K562 (cell line): ENCODE measurements around the gene SLC25A44. TPM values are rescaled to one million over a fixed set of nuclear protein-coding genes. Genes with fewer than 3 reads are reported as not detected.

Experiments
- polyA plus RNA-seq, 8 experiments: library from polyadenylated mRNA; depleted of rRNA in 4 of 8; stranded (reverse) in 5 of 8; unstranded in 3 of 8; fragments of >200 nt; fragmentation: Nextera tagmentation in 2 of 8; fragmentation: Illumina TruSeq in 1 of 8; extraction: Ambion mirVana in 2 of 8; extraction: Trizol in 1 of 8; gene quantifications; 2 replicates each; pipeline versions ENCODE4 v1.2.1 to v1.2.3, GENCODE V29; 2011 to 2014; ENCODE audit warnings: inconsistent platforms in 1 of 8, missing spikeins in 1 of 8
- small RNA-seq: library from RNA; depleted of rRNA; stranded (forward); fragments of <200 nt; gene quantifications from one replicate; pipeline ENCODE3, GENCODE V24; 2014
- total RNA-seq, 7 experiments: library from RNA; depleted of rRNA in 6 of 7; stranded (reverse); fragments of >200 nt in 6 of 7; fragmentation: Illumina TruSeq in 2 of 7; extraction: Trizol in 2 of 7; gene quantifications; 2 replicates each; pipeline versions ENCODE4 v1.2.1 to v1.2.3, GENCODE V29; 2011 to 2021; ENCODE audit warnings: low replicate concordance in 1 of 7

SLC25A44 gene
- total and polyA plus RNA-seq, 9 of the 15 experiments (the other 6 are each of a cell fraction or from before 2014, with no cell fraction given), result 4.4 to 22.8 (median 12.5) TPM

Small RNA genes lying within 50 kb of the gene (small RNA-seq; reads per million reads assigned to genes)
- gene RF00568, result not detected

Other genes starting within 250 kb of the SLC25A44 start
Only the 7 nearest of the 18 such genes appear.
- gene LMNA, start 79.4 kb upstream of the SLC25A44 start, total RNA-seq (2014; rRNA removed), result 250 and 267 TPM in 2 replicates
- 41.3 and 44.0 TPM in 2 replicates for gene LMNA, start 79.4 kb upstream of the SLC25A44 start, total RNA-seq (2014; rRNA removed; fragmentation: Illumina TruSeq; extraction: Trizol)
- gene LMNA, start 79.4 kb upstream of the SLC25A44 start, total RNA-seq (2015; rRNA removed; fragmentation: Illumina TruSeq; extraction: Trizol), result 89.1 and 97.7 TPM in 2 replicates
- 347 and 354 TPM in 2 replicates for gene LMNA, start 79.4 kb upstream of the SLC25A44 start, total RNA-seq (2021)
- gene LMNA, start 79.4 kb upstream of the SLC25A44 start, polyA plus RNA-seq (2011; rRNA removed), result 88.2 and 129 TPM in 2 replicates
- 77.1 and 104 TPM in 2 replicates for gene LMNA, start 79.4 kb upstream of the SLC25A44 start, polyA plus RNA-seq (2014; fragmentation: Illumina TruSeq; extraction: Trizol)
- gene LMNA, start 79.4 kb upstream of the SLC25A44 start, polyA plus RNA-seq (2014; fragmentation: Nextera tagmentation; extraction: Ambion mirVana), result 1 to 10 TPM in 1 of 2 experiments, under 1 TPM in 1; 1.00 to 4.5 TPM
- 123 and 166 TPM in 2 replicates for gene LMNA, start 79.4 kb upstream of the SLC25A44 start, polyA plus RNA-seq (2014; rRNA removed)
- 0.45 and 0.49 TPM in 2 replicates for gene SEMA4A, start 40.5 kb upstream of the SLC25A44 start, total RNA-seq (2014; rRNA removed)
- 0.38 and 0.40 TPM in 2 replicates for gene SEMA4A, start 40.5 kb upstream of the SLC25A44 start, total RNA-seq (2014; rRNA removed; fragmentation: Illumina TruSeq; extraction: Trizol)
- 0.40 and 0.72 TPM in 2 replicates for gene SEMA4A, start 40.5 kb upstream of the SLC25A44 start, total RNA-seq (2015; rRNA removed; fragmentation: Illumina TruSeq; extraction: Trizol)
- 1.4 and 1.9 TPM in 2 replicates for gene SEMA4A, start 40.5 kb upstream of the SLC25A44 start, total RNA-seq (2021)
- 1.7 and 3.2 TPM in 2 replicates for gene SEMA4A, start 40.5 kb upstream of the SLC25A44 start, polyA plus RNA-seq (2011; rRNA removed)
- gene SEMA4A, start 40.5 kb upstream of the SLC25A44 start, polyA plus RNA-seq (2014; fragmentation: Illumina TruSeq; extraction: Trizol), result 0.79 and 1.1 TPM in 2 replicates
- gene SEMA4A, start 40.5 kb upstream of the SLC25A44 start, polyA plus RNA-seq (2014; fragmentation: Nextera tagmentation; extraction: Ambion mirVana), result under 1 TPM; 0.04 to 0.06 TPM
- gene SEMA4A, start 40.5 kb upstream of the SLC25A44 start, polyA plus RNA-seq (2014; rRNA removed), result 1.0 and 1.5 TPM in 2 replicates
- gene PMF1, start 18.9 kb downstream of the SLC25A44 start, total RNA-seq (2014; rRNA removed), result 88.4 and 88.8 TPM in 2 replicates
- 44.2 and 50.3 TPM in 2 replicates for gene PMF1, start 18.9 kb downstream of the SLC25A44 start, total RNA-seq (2014; rRNA removed; fragmentation: Illumina TruSeq; extraction: Trizol)
- gene PMF1, start 18.9 kb downstream of the SLC25A44 start, total RNA-seq (2015; rRNA removed; fragmentation: Illumina TruSeq; extraction: Trizol), result 61.5 and 63.0 TPM in 2 replicates
- 69.8 and 71.0 TPM in 2 replicates for gene PMF1, start 18.9 kb downstream of the SLC25A44 start, total RNA-seq (2021)
- gene PMF1, start 18.9 kb downstream of the SLC25A44 start, polyA plus RNA-seq (2011; rRNA removed), result 74.1 and 79.0 TPM in 2 replicates
- 80.5 and 82.2 TPM in 2 replicates for gene PMF1, start 18.9 kb downstream of the SLC25A44 start, polyA plus RNA-seq (2014; fragmentation: Illumina TruSeq; extraction: Trizol)
- 10 to 100 TPM in 1 of 2 experiments, 1 to 10 TPM in 1; 9.4 to 18.9 TPM for gene PMF1, start 18.9 kb downstream of the SLC25A44 start, polyA plus RNA-seq (2014; fragmentation: Nextera tagmentation; extraction: Ambion mirVana)
- gene PMF1, start 18.9 kb downstream of the SLC25A44 start, polyA plus RNA-seq (2014; rRNA removed), result 89.5 and 92.9 TPM in 2 replicates
- 0.23 and 0.82 TPM in 2 replicates for gene BGLAP, start 48.1 kb downstream of the SLC25A44 start, total RNA-seq (2014; rRNA removed)
- 0.15 TPM in 1 of 2 replicates, not detected in the other for gene BGLAP, start 48.1 kb downstream of the SLC25A44 start, total RNA-seq (2014; rRNA removed; fragmentation: Illumina TruSeq; extraction: Trizol)
- 0.33 and 0.49 TPM in 2 replicates for gene BGLAP, start 48.1 kb downstream of the SLC25A44 start, total RNA-seq (2015; rRNA removed; fragmentation: Illumina TruSeq; extraction: Trizol)
- gene BGLAP, start 48.1 kb downstream of the SLC25A44 start, total RNA-seq (2021), result 0.22 and 1.2 TPM in 2 replicates
- 0.54 and 0.92 TPM in 2 replicates for gene BGLAP, start 48.1 kb downstream of the SLC25A44 start, polyA plus RNA-seq (2011; rRNA removed)
- not detected in 2 replicates for gene BGLAP, start 48.1 kb downstream of the SLC25A44 start, polyA plus RNA-seq (2014; fragmentation: Illumina TruSeq; extraction: Trizol)
- gene BGLAP, start 48.1 kb downstream of the SLC25A44 start, polyA plus RNA-seq (2014; fragmentation: Nextera tagmentation; extraction: Ambion mirVana), result not detected
- gene BGLAP, start 48.1 kb downstream of the SLC25A44 start, polyA plus RNA-seq (2014; rRNA removed), result 1.4 and 1.6 TPM in 2 replicates
- 0.86 TPM in 2 replicates for gene PAQR6, start 54.0 kb downstream of the SLC25A44 start, total RNA-seq (2014; rRNA removed)
- 0.32 and 0.62 TPM in 2 replicates for gene PAQR6, start 54.0 kb downstream of the SLC25A44 start, total RNA-seq (2014; rRNA removed; fragmentation: Illumina TruSeq; extraction: Trizol)
- gene PAQR6, start 54.0 kb downstream of the SLC25A44 start, total RNA-seq (2015; rRNA removed; fragmentation: Illumina TruSeq; extraction: Trizol), result 0.64 and 0.72 TPM in 2 replicates
- 1.0 and 1.2 TPM in 2 replicates for gene PAQR6, start 54.0 kb downstream of the SLC25A44 start, total RNA-seq (2021)
- 0.52 and 1.4 TPM in 2 replicates for gene PAQR6, start 54.0 kb downstream of the SLC25A44 start, polyA plus RNA-seq (2011; rRNA removed)
- 0.59 and 0.73 TPM in 2 replicates for gene PAQR6, start 54.0 kb downstream of the SLC25A44 start, polyA plus RNA-seq (2014; fragmentation: Illumina TruSeq; extraction: Trizol)
- gene PAQR6, start 54.0 kb downstream of the SLC25A44 start, polyA plus RNA-seq (2014; fragmentation: Nextera tagmentation; extraction: Ambion mirVana), result under 1 TPM; 0.07 to 0.23 TPM
- gene PAQR6, start 54.0 kb downstream of the SLC25A44 start, polyA plus RNA-seq (2014; rRNA removed), result 1.3 and 1.8 TPM in 2 replicates
- gene SMG5, start 88.7 kb downstream of the SLC25A44 start, total RNA-seq (2014; rRNA removed), result 56.0 and 71.6 TPM in 2 replicates
- gene SMG5, start 88.7 kb downstream of the SLC25A44 start, total RNA-seq (2014; rRNA removed; fragmentation: Illumina TruSeq; extraction: Trizol), result 33.1 and 41.4 TPM in 2 replicates
- gene SMG5, start 88.7 kb downstream of the SLC25A44 start, total RNA-seq (2015; rRNA removed; fragmentation: Illumina TruSeq; extraction: Trizol), result 53.1 and 53.7 TPM in 2 replicates
- 78.4 and 85.9 TPM in 2 replicates for gene SMG5, start 88.7 kb downstream of the SLC25A44 start, total RNA-seq (2021)
- gene SMG5, start 88.7 kb downstream of the SLC25A44 start, polyA plus RNA-seq (2011; rRNA removed), result 41.4 and 53.9 TPM in 2 replicates
- gene SMG5, start 88.7 kb downstream of the SLC25A44 start, polyA plus RNA-seq (2014; fragmentation: Illumina TruSeq; extraction: Trizol), result 69.4 and 69.7 TPM in 2 replicates
- gene SMG5, start 88.7 kb downstream of the SLC25A44 start, polyA plus RNA-seq (2014; fragmentation: Nextera tagmentation; extraction: Ambion mirVana), result 1 to 10 TPM; 1.4 to 1.6 TPM
- gene SMG5, start 88.7 kb downstream of the SLC25A44 start, polyA plus RNA-seq (2014; rRNA removed), result 53.0 and 58.7 TPM in 2 replicates
- gene TMEM79, start 90.2 kb downstream of the SLC25A44 start, total RNA-seq (2014; rRNA removed), result 3.8 and 6.9 TPM in 2 replicates
- gene TMEM79, start 90.2 kb downstream of the SLC25A44 start, total RNA-seq (2014; rRNA removed; fragmentation: Illumina TruSeq; extraction: Trizol), result 2.1 and 2.6 TPM in 2 replicates
- gene TMEM79, start 90.2 kb downstream of the SLC25A44 start, total RNA-seq (2015; rRNA removed; fragmentation: Illumina TruSeq; extraction: Trizol), result 5.1 and 5.4 TPM in 2 replicates
- gene TMEM79, start 90.2 kb downstream of the SLC25A44 start, total RNA-seq (2021), result 6.8 and 7.2 TPM in 2 replicates
- 4.0 and 4.8 TPM in 2 replicates for gene TMEM79, start 90.2 kb downstream of the SLC25A44 start, polyA plus RNA-seq (2011; rRNA removed)
- gene TMEM79, start 90.2 kb downstream of the SLC25A44 start, polyA plus RNA-seq (2014; fragmentation: Illumina TruSeq; extraction: Trizol), result 5.6 and 5.7 TPM in 2 replicates
- 1 to 10 TPM in 1 of 2 experiments, under 1 TPM in 1; 0.69 to 1.2 TPM for gene TMEM79, start 90.2 kb downstream of the SLC25A44 start, polyA plus RNA-seq (2014; fragmentation: Nextera tagmentation; extraction: Ambion mirVana)
- 6.1 and 8.3 TPM in 2 replicates for gene TMEM79, start 90.2 kb downstream of the SLC25A44 start, polyA plus RNA-seq (2014; rRNA removed)